H1 (cell line): Measurements from ENCODE around the gene COL4A2. TPM values are rescaled to one million over a fixed set of nuclear protein-coding genes. Genes with fewer than 3 reads are reported as not detected.

Source experiments
- CTCF ChIA-PET: fragments of 300-600 bp; sonication (Branson Sonifier 250); formaldehyde crosslinking; loops from one replicate; lab custom pipeline; 2021; ENCODE audit not compliant: partially characterized antibody; lab: Charles Lee
- POLR2A ChIA-PET: fragments of 300-600 bp; sonication (Branson Sonifier 250); formaldehyde crosslinking; loops from one replicate; lab custom pipeline; 2021; ENCODE audit warnings: inconsistent platforms; ENCODE audit not compliant: partially characterized antibody; lab: Charles Lee
- DNase-seq, 2 experiments: peaks; one replicate each; pipeline versions ENCODE4 v3.0.0 to v3.0.0-alpha.2; 2010 to 2022; ENCODE audit warnings: low spot score in 2 of 2, low read depth in 1 of 2, mixed read lengths in 1 of 2
- FAIRE-seq: peaks from 2 replicates; lab custom pipeline; 2011; peaks lifted over from hg19 to GRCh38; lab: Jason Lieb, UNC
- H2AFZ ChIP-seq: 2 replicates; pipeline ENCODE4 v1.8.1; 2012; ENCODE audit warnings: low read length, inconsistent platforms
- H2AK5ac ChIP-seq: 2 replicates; pipeline ENCODE4 v1.6.1; 2013; ENCODE audit warnings: low read depth, low read length
- H2BK120ac ChIP-seq: replicated peaks from 2 replicates; pipeline ENCODE3; 2013; ENCODE audit warnings: low read depth, low read length, inconsistent platforms
- H2BK12ac ChIP-seq: 2 replicates; pipeline ENCODE4 v1.6.1; 2013; ENCODE audit warnings: low read depth, low read length
- H2BK15ac ChIP-seq: 2 replicates; pipeline ENCODE4 v1.6.1; 2013; ENCODE audit warnings: low read length
- H2BK20ac ChIP-seq: 2 replicates; pipeline ENCODE4 v1.6.1; 2013; ENCODE audit warnings: low read length
- H2BK5ac ChIP-seq: 2 replicates; pipeline ENCODE4 v1.6.1; 2013; ENCODE audit warnings: low read depth, low read length
- H3K14ac ChIP-seq: 2 replicates; pipeline ENCODE4 v1.6.1; 2013; ENCODE audit warnings: inconsistent platforms; ENCODE audit not compliant: insufficient read length
- H3K18ac ChIP-seq: 2 replicates; pipeline ENCODE4 v1.6.1; 2013; ENCODE audit warnings: low read length; ENCODE audit errors: extremely low read depth
- H3K23ac ChIP-seq: 2 replicates; pipeline ENCODE4 v1.6.1; 2013; ENCODE audit warnings: inconsistent platforms; ENCODE audit not compliant: insufficient read length
- H3K23me2 ChIP-seq: 2 replicates; pipeline ENCODE4 v1.6.1; 2013; ENCODE audit warnings: low read depth, low read length
- H3K27ac ChIP-seq: 2 replicates; pipeline ENCODE4 v1.6.1; 2011; ENCODE audit warnings: low read depth, low read length, inconsistent platforms
- H3K27me3 ChIP-seq, 4 experiments: replicated peaks in 1 of 4; 1 replicate in 1 of 4; 2 replicates in 3 of 4; pipeline versions ENCODE4 v1.6.1 to v1.8.1; 2011 to 2013; ENCODE audit warnings: low read length in 3 of 4, mild to moderate bottlenecking in 3 of 4, inconsistent platforms in 2 of 4, mixed read lengths in 2 of 4, moderate library complexity in 1 of 4; ENCODE audit not compliant: control insufficient read depth in 3 of 4, insufficient read depth in 3 of 4; ENCODE audit errors: extremely low read depth in 1 of 4
- H3K36me3 ChIP-seq, 4 experiments: 2 replicates each; pipeline versions ENCODE4 v1.6.1 to v1.8.1; 2011 to 2013; ENCODE audit warnings: mild to moderate bottlenecking in 4 of 4, low read length in 3 of 4, moderate library complexity in 2 of 4, control low read depth in 1 of 4, inconsistent platforms in 1 of 4; ENCODE audit not compliant: insufficient read depth in 4 of 4, control insufficient read depth in 2 of 4
- H3K4ac ChIP-seq: replicated peaks from 2 replicates; pipeline ENCODE3; 2013; ENCODE audit warnings: low read length, low read depth, mixed read lengths, inconsistent platforms; ENCODE audit not compliant: insufficient read length
- H3K4me1 ChIP-seq, 4 experiments: replicated peaks in 1 of 4; 1 replicate in 1 of 4; 2 replicates in 3 of 4; pipeline versions ENCODE4 v1.6.1 to v1.8.1; 2011 to 2013; ENCODE audit warnings: low read length in 3 of 4, inconsistent platforms in 2 of 4, mixed read lengths in 1 of 4; ENCODE audit not compliant: insufficient read depth in 4 of 4, control insufficient read depth in 3 of 4
- H3K4me2 ChIP-seq, 2 experiments: 2 replicates each; pipeline versions ENCODE4 v1.6.1 to v1.8.1; 2011 to 2013; ENCODE audit warnings: low read depth in 2 of 2, low read length in 2 of 2, control low read depth in 1 of 2, inconsistent platforms in 1 of 2, mild to moderate bottlenecking in 1 of 2; ENCODE audit not compliant: insufficient read depth in 1 of 2
- H3K4me3 ChIP-seq, 4 experiments: fragments of 200-600, 300-600 bp in 1 of 4; sonication (generic), shearing (Covaris generic), sonication (Bioruptor Twin) in 1 of 4; 2 replicates each; pipeline versions ENCODE4 v1.5.1 to v1.8.1; 2011 to 2016; ENCODE audit warnings: low read length in 4 of 4, low read depth in 3 of 4, control low read depth in 2 of 4, inconsistent platforms in 2 of 4, mild to moderate bottlenecking in 2 of 4, mixed read lengths in 1 of 4, moderate library complexity in 1 of 4; ENCODE audit not compliant: insufficient read depth in 2 of 4; ENCODE audit errors: extremely low read depth in 1 of 4
- H3K56ac ChIP-seq: replicated peaks from 2 replicates; pipeline ENCODE3; 2013; ENCODE audit warnings: low read depth, mild to moderate bottlenecking, mixed read lengths, low read length, inconsistent platforms; ENCODE audit not compliant: insufficient read length
- H3K79me1 ChIP-seq: 2 replicates; pipeline ENCODE4 v1.6.1; 2013; ENCODE audit warnings: low read depth, low read length, control low read depth
- H3K79me2 ChIP-seq, 2 experiments: 2 replicates each; pipeline versions ENCODE4 v1.6.1 to v1.8.1; 2012 to 2013; ENCODE audit warnings: low read length in 2 of 2, mild to moderate bottlenecking in 2 of 2, inconsistent platforms in 1 of 2; ENCODE audit not compliant: insufficient read depth in 2 of 2, control insufficient read depth in 1 of 2
- H3K9ac ChIP-seq, 4 experiments: replicated peaks in 1 of 4; 1 replicate in 1 of 4; 2 replicates in 3 of 4; pipeline versions ENCODE4 v1.6.1 to v1.8.1; 2011 to 2013; ENCODE audit warnings: low read depth in 3 of 4, low read length in 3 of 4, control low read depth in 2 of 4, mild to moderate bottlenecking in 2 of 4, moderate library complexity in 2 of 4, inconsistent platforms in 1 of 4; ENCODE audit errors: extremely low read depth in 1 of 4
- H3K9me3 ChIP-seq, 2 experiments: 2 replicates each; pipeline versions ENCODE4 v1.6.1 to v1.8.1; 2012 to 2013; ENCODE audit warnings: mild to moderate bottlenecking in 2 of 2, moderate library complexity in 2 of 2, control low read depth in 1 of 2, inconsistent platforms in 1 of 2, low read depth in 1 of 2, low read length in 1 of 2, mixed read lengths in 1 of 2; ENCODE audit not compliant: insufficient read depth in 2 of 2
- H4K20me1 ChIP-seq, 2 experiments: replicated peaks in 1 of 2; 2 replicates each; pipeline versions ENCODE3 to v1.8.1; 2011 to 2013; ENCODE audit warnings: inconsistent platforms in 2 of 2, low read length in 2 of 2, mild to moderate bottlenecking in 1 of 2; ENCODE audit not compliant: insufficient read depth in 2 of 2, control insufficient read depth in 1 of 2
- H4K5ac ChIP-seq: 2 replicates; pipeline ENCODE4 v1.6.1; 2013; ENCODE audit warnings: low read length, low read depth, mixed read lengths, inconsistent platforms; ENCODE audit not compliant: insufficient read length
- H4K8ac ChIP-seq: 2 replicates; pipeline ENCODE4 v1.8.0; 2013; ENCODE audit warnings: mild to moderate bottlenecking, moderate library complexity, low read length, inconsistent platforms; ENCODE audit not compliant: insufficient read depth; ENCODE audit errors: extremely low read depth
- H4K91ac ChIP-seq: replicated peaks from 2 replicates; pipeline ENCODE3; 2013; ENCODE audit warnings: low read length, mixed read lengths, inconsistent platforms; ENCODE audit not compliant: insufficient read length
- CBX5 ChIP-seq: fragments of 300-800, 300-1000 bp; sonication (generic); IDR thresholded peaks from 2 replicates; pipeline ENCODE4 v1.7.1; 2016; ENCODE audit warnings: antibody characterized with exemption, low read length, low read depth
- CEBPB ChIP-seq: IDR thresholded peaks from 2 replicates; pipeline ENCODE4 v1.6.1; 2012; ENCODE audit warnings: low read depth, low read length
- CHD1 ChIP-seq: IDR thresholded peaks from 2 replicates; pipeline ENCODE4 v1.6.1; 2012; ENCODE audit warnings: low read depth, low read length, improper control_type of control experiment
- EGR1 ChIP-seq: IDR thresholded peaks from 2 replicates; pipeline ENCODE4 v1.6.1; 2011; ENCODE audit warnings: low read depth, low read length, borderline replicate concordance
- GABPA ChIP-seq: IDR thresholded peaks from 2 replicates; pipeline ENCODE4 v1.6.1; 2011; ENCODE audit warnings: mild to moderate bottlenecking, low read length, moderate library complexity, borderline replicate concordance; ENCODE audit not compliant: insufficient read depth
- JUND ChIP-seq: IDR thresholded peaks from 2 replicates; pipeline ENCODE4 v1.6.1; 2011; ENCODE audit warnings: mild to moderate bottlenecking, improper control_type of control experiment, low read length
- KDM1A ChIP-seq: fragments of 200-600, 300-600 bp; sonication (generic); IDR thresholded peaks from 2 replicates; pipeline ENCODE4 v1.7.1; 2016; ENCODE audit warnings: mild to moderate bottlenecking, low read length, borderline replicate concordance
- MAFK ChIP-seq: IDR thresholded peaks from 2 replicates; pipeline ENCODE4 v1.6.1; 2012; ENCODE audit warnings: low read depth, mild to moderate bottlenecking, improper control_type of control experiment, low read length
- RNF2 ChIP-seq: fragments of 200-900, 300-1000 bp; sonication (generic); IDR thresholded peaks from 2 replicates; pipeline ENCODE4 v1.7.1; 2016; ENCODE audit warnings: borderline replicate concordance, low read depth, mild to moderate bottlenecking, antibody characterized with exemption, low read length; ENCODE audit not compliant: poor library complexity, severe bottlenecking; ENCODE audit errors: missing control alignments
- SP1 ChIP-seq: IDR thresholded peaks from 2 replicates; pipeline ENCODE4 v1.6.1; 2011; ENCODE audit warnings: low read depth, low read length
- WGBS, 2 experiments: shearing (Covaris generic) in 1 of 2; methylation state at CpG; one replicate each; pipeline versions ENCODE4 v1.1.6 to v1.1.7; 2013 to 2015; ENCODE audit warnings: low lambda C conversion rate in 2 of 2, mixed read lengths in 2 of 2, inconsistent platforms in 1 of 2, low coverage in 1 of 2, missing lambda C conversion rate in 1 of 2; ENCODE audit not compliant: insufficient replicate concordance in 2 of 2, insufficient coverage in 1 of 2, insufficient read length in 1 of 2; ENCODE audit errors: extremely low coverage in 1 of 2, missing lambda C conversion rate in 1 of 2; 5-methylcytosine and 5-hydroxymethylcytosine counted together
- polyA plus RNA-seq, 7 experiments: library from polyadenylated mRNA; depleted of rRNA in 3 of 7; stranded (reverse) in 5 of 7; unstranded in 2 of 7; fragments of >200 nt in 5 of 7; fragments of 200-250 nt in 2 of 7; gene quantifications; 1 replicate in 5 of 7; 2 replicates in 1 of 7; 4 replicates in 1 of 7; pipeline versions ENCODE4 v1.2.1 to v1.2.3, GENCODE V29; 2011 to 2013; ENCODE audit warnings: missing spikeins in 2 of 7, mixed read lengths in 2 of 7
- total RNA-seq: library from RNA; stranded (reverse); fragmentation: NEBNext Ultra II Directional; extraction: Animal tissue kit (Norgen Biotek cat#: 25700); gene quantifications from 2 replicates; pipeline ENCODE4 v1.2.1, GENCODE V29; 2021
- TF ChIP-seq, protein P1 (sequence below): IDR thresholded peaks from 2 replicates; pipeline ENCODE4 v1.6.1; 2012; ENCODE audit warnings: low read length, inconsistent platforms

Gene COL4A2
- total and polyA plus RNA-seq, 2 of the 8 experiments (the other 6 are each of a cell fraction or from before 2014, with no cell fraction given) = 80.4 to 87.3 TPM

DNA sequence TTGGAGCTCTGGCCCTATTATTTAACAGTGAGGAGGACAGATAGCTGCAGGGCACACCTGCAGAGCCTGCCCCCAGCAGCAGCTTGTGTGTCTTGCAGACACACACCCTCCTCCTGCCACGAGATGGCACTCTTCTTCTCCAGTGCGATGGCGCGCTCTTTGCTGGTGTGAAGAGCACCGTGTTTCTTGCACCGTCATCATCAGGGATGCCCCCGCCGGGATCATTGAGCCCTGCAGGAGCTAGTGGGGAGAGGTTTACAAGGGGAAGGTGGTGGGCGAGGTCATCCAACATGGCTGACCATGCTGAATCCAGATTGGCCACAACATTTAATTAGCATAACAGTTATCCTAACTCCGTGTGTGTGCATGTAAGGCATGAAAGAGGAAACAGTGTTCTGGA is 148.9 kb downstream of the COL4A2 start:
- Histone ChIP-seq H3K9ac (no peak overlapping the region), H2BK20ac (0 out of 2 replicates have a peak overlapping the region, but pooled peaks have one; percentile 43), H3K4ac (no peak overlapping the region), H3K79me2 (no peaks in the 10 kb centered on the region), H3K9me3 (no peaks in the 10 kb centered on the region), H4K8ac (no peak overlapping the region), H3K4me2 (no peak overlapping the region), H3K18ac (no peak overlapping the region), H4K20me1 (peaks cover 0 to 2% of the 10 kb centered on the region in 2 experiments), H3K4me3 (no peak overlapping the region), H3K14ac (no peak overlapping the region), H3K27me3 (no peaks in the 10 kb centered on the region), H3K27ac (no peak overlapping the region), H4K91ac (no peak overlapping the region), H3K23me2 (no peaks in the 10 kb centered on the region), H2AK5ac (no peak overlapping the region), H2BK15ac (no peak overlapping the region), H3K56ac (no peak overlapping the region), H3K79me1 (no peaks in the 10 kb centered on the region), H2AFZ (no peak overlapping the region), H3K4me1 (peaks cover 0 to 5% (median 1%) of the 10 kb centered on the region in 4 experiments; a peak in 4 of 7 replicates), H3K36me3 (peaks cover 0 to 4% (median 2%) of the 10 kb centered on the region in 4 experiments; a peak in 4 of 8 replicates), H2BK5ac (no peak overlapping the region; the same call in 1 of the 2 replicates), H2BK120ac (no peak overlapping the region), H2BK12ac (0 out of 2 replicates have a peak overlapping the region, but pooled peaks have one; percentile 23), H4K5ac (no peak overlapping the region), H3K23ac (no peak overlapping the region)
- WGBS, 2 experiments = 31% methylated on average over 10 of the region's 10 CpGs; no CpG with 5 or more reads in 1 of the 2 experiments
- CTCF ChIA-PET = interaction anchor here (0.6 to 2.3 kb wide), 56 partner anchors 9 to 595 kb away, joined by 3 to 19 read pairs (median 4); no protein-coding TSS in a partner anchor
- FAIRE-seq (peak; percentile 91), DNase-seq (peak; percentile 79 to 84)
- POLR2A ChIA-PET = interaction anchor here (1.0 to 1.6 kb wide), 3 partner anchors 13 to 30 kb away, joined by 3 to 9 read pairs (median 4); no protein-coding TSS in a partner anchor
- no peak for TF ChIP-seq EGR1
- TF ChIP-seq CHD1 = no peak
- TF ChIP-seq, protein P1, sequence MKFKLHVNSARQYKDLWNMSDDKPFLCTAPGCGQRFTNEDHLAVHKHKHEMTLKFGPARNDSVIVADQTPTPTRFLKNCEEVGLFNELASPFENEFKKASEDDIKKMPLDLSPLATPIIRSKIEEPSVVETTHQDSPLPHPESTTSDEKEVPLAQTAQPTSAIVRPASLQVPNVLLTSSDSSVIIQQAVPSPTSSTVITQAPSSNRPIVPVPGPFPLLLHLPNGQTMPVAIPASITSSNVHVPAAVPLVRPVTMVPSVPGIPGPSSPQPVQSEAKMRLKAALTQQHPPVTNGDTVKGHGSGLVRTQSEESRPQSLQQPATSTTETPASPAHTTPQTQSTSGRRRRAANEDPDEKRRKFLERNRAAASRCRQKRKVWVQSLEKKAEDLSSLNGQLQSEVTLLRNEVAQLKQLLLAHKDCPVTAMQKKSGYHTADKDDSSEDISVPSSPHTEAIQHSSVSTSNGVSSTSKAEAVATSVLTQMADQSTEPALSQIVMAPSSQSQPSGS = peak; percentile 83
- TF ChIP-seq KDM1A = 0 out of 2 replicates have a peak, but pooled peaks have one; percentile 29
- no peak for TF ChIP-seq GABPA
- no peak for TF ChIP-seq RNF2
- no peak for TF ChIP-seq SP1
- no peak for TF ChIP-seq CEBPB
- peak; percentile 93; the same call in 1 of the 2 replicates for TF ChIP-seq MAFK
- TF ChIP-seq JUND = 0 out of 2 replicates have a peak, but pooled peaks have one; percentile 26
- no peak for TF ChIP-seq CBX5
